ENCODE results near the gene NECAB2.

Gene NECAB2

GRCh38 chr16:83980794-83981193, 12.8 kb downstream of the NECAB2 start:
- no peak overlapping the region for H3K27ac ChIP-seq (ENCODE audit: insufficient read depth in 1 of 2, low read depth in 1 of 2, low read length in 2 of 2, poor library complexity in 1 of 2, severe bottlenecking in 2 of 2)
- peaks cover 0 to 28% (median 24%) of the 10 kb centered on the region in 5 experiments for H3K9me3 ChIP-seq (ENCODE audit: control extremely low read depth in 1 of 5, control insufficient read depth in 4 of 5, insufficient read depth in 2 of 5, low read depth in 1 of 5, low read length in 4 of 5)
- no peaks in the 10 kb centered on the region for H3K36me3 ChIP-seq (ENCODE audit: control insufficient read depth in 4 of 4, insufficient read depth in 4 of 4, low read length in 3 of 4)
- POLR2A ChIA-PET: no interaction called here
- CTCF ChIA-PET: interaction anchor here (1.0 kb wide), 1 partner anchor 60 kb away, joined by 3 read pairs; no protein-coding TSS in a partner anchor
- H3K4me1 ChIP-seq (ENCODE audit: control extremely low read depth in 1 of 4, control insufficient read depth in 4 of 4, insufficient read depth in 4 of 4, low read length in 3 of 4): no peaks in the 10 kb centered on the region
- no peak for DNase-seq
- WGBS (ENCODE audit: insufficient coverage): 92% methylated on average over 2 of the region's 2 CpGs
- H3K27me3 ChIP-seq (replicated peaks in 2 of 5; ENCODE audit: control insufficient read depth in 4 of 5, insufficient read depth in 5 of 5, low read length in 4 of 5): peaks cover 0 to 51% (median 11%) of the 10 kb centered on the region in 5 experiments
- no peak overlapping the region for H3K4me3 ChIP-seq (ENCODE audit: control insufficient read depth in 1 of 7, extremely low read depth in 1 of 7, insufficient read depth in 4 of 7, low read depth in 2 of 7, low read length in 6 of 7)

- Histone ChIP-seq H3K4me1 (ENCODE audit: control extremely low read depth in 1 of 4, control insufficient read depth in 4 of 4, insufficient read depth in 4 of 4, low read length in 3 of 4) (no peaks in the 10 kb centered on the region), H3K4me3 (ENCODE audit: control insufficient read depth in 1 of 7, extremely low read depth in 1 of 7, insufficient read depth in 4 of 7, low read depth in 2 of 7, low read length in 6 of 7) (no peak overlapping the region), H3K27me3 (replicated peaks in 2 of 5; ENCODE audit: control insufficient read depth in 4 of 5, insufficient read depth in 5 of 5, low read length in 4 of 5) (peaks cover 0 to 50% (median 11%) of the 10 kb centered on the region in 5 experiments), H3K36me3 (ENCODE audit: control insufficient read depth in 4 of 4, insufficient read depth in 4 of 4, low read length in 3 of 4) (no peaks in the 10 kb centered on the region), H3K27ac (ENCODE audit: insufficient read depth in 1 of 2, low read depth in 1 of 2, low read length in 2 of 2, poor library complexity in 1 of 2, severe bottlenecking in 2 of 2) (no peak overlapping the region), H3K9me3 (ENCODE audit: control extremely low read depth in 1 of 5, control insufficient read depth in 4 of 5, insufficient read depth in 2 of 5, low read depth in 1 of 5, low read length in 4 of 5) (peaks cover 0 to 32% (median 26%) of the 10 kb centered on the region in 5 experiments)
- ChIA-PET POLR2A (no interaction called here), CTCF (no interaction called here)
- DNase-seq: no peak
- 96% methylated on average over 8 of the region's 8 CpGs for WGBS (ENCODE audit: insufficient coverage)
Observed at GRCh38 chr16:83981799-83982198, 13.8 kb downstream of the NECAB2 start.

GRCh38 chr16:83983491-83983890, 15.4 kb downstream of the NECAB2 start:
- ChIA-PET POLR2A (no interaction called here), CTCF (no interaction called here)
- Histone ChIP-seq H3K9me3 (ENCODE audit: control extremely low read depth in 1 of 5, control insufficient read depth in 4 of 5, insufficient read depth in 2 of 5, low read depth in 1 of 5, low read length in 4 of 5) (peaks cover 0 to 19% (median 16%) of the 10 kb centered on the region in 5 experiments), H3K27ac (ENCODE audit: insufficient read depth in 1 of 2, low read depth in 1 of 2, low read length in 2 of 2, poor library complexity in 1 of 2, severe bottlenecking in 2 of 2) (no peak overlapping the region), H3K27me3 (replicated peaks in 2 of 5; ENCODE audit: control insufficient read depth in 4 of 5, insufficient read depth in 5 of 5, low read length in 4 of 5) (peaks cover 3 to 42% (median 12%) of the 10 kb centered on the region in 5 experiments), H3K4me1 (ENCODE audit: control extremely low read depth in 1 of 4, control insufficient read depth in 4 of 4, insufficient read depth in 4 of 4, low read length in 3 of 4) (no peaks in the 10 kb centered on the region), H3K4me3 (ENCODE audit: control insufficient read depth in 1 of 7, extremely low read depth in 1 of 7, insufficient read depth in 4 of 7, low read depth in 2 of 7, low read length in 6 of 7) (no peak overlapping the region), H3K36me3 (ENCODE audit: control insufficient read depth in 4 of 4, insufficient read depth in 4 of 4, low read length in 3 of 4) (no peaks in the 10 kb centered on the region)
- WGBS (ENCODE audit: insufficient coverage): no CpG with 5 or more reads among the region's 4 CpGs
- no peak for DNase-seq

- peaks cover 6 to 74% (median 14%) of the 10 kb centered on the region in 5 experiments for H3K27me3 ChIP-seq (replicated peaks in 2 of 5; ENCODE audit: control insufficient read depth in 4 of 5, insufficient read depth in 5 of 5, low read length in 4 of 5)
- WGBS (ENCODE audit: insufficient coverage): 88% methylated on average over 6 of the region's 8 CpGs
- H3K36me3 ChIP-seq (ENCODE audit: control insufficient read depth in 4 of 4, insufficient read depth in 4 of 4, low read length in 3 of 4): no peaks in the 10 kb centered on the region
- no peak overlapping the region for H3K4me3 ChIP-seq (ENCODE audit: control insufficient read depth in 1 of 7, extremely low read depth in 1 of 7, insufficient read depth in 4 of 7, low read depth in 2 of 7, low read length in 6 of 7)
- no peak for DNase-seq
- no peak overlapping the region for H3K27ac ChIP-seq (ENCODE audit: insufficient read depth in 1 of 2, low read depth in 1 of 2, low read length in 2 of 2, poor library complexity in 1 of 2, severe bottlenecking in 2 of 2)
- peaks cover 0 to 3% (median 0%) of the 10 kb centered on the region in 4 experiments for H3K4me1 ChIP-seq (ENCODE audit: control extremely low read depth in 1 of 4, control insufficient read depth in 4 of 4, insufficient read depth in 4 of 4, low read length in 3 of 4)
- H3K9me3 ChIP-seq (ENCODE audit: control extremely low read depth in 1 of 5, control insufficient read depth in 4 of 5, insufficient read depth in 2 of 5, low read depth in 1 of 5, low read length in 4 of 5): peaks cover 0 to 17% (median 7%) of the 10 kb centered on the region in 5 experiments
- ChIA-PET CTCF (interaction anchor here (1.6 kb wide), 1 partner anchor 32 kb away, joined by 4 read pairs; no protein-coding TSS in a partner anchor), POLR2A (no interaction called here)
Observed at GRCh38 chr16:83989300-83989699, 21.3 kb downstream of the NECAB2 start.

- peaks cover 0 to 17% (median 7%) of the 10 kb centered on the region in 5 experiments for H3K9me3 ChIP-seq (ENCODE audit: control extremely low read depth in 1 of 5, control insufficient read depth in 4 of 5, insufficient read depth in 2 of 5, low read depth in 1 of 5, low read length in 4 of 5)
- H3K4me3 ChIP-seq (ENCODE audit: control insufficient read depth in 1 of 7, extremely low read depth in 1 of 7, insufficient read depth in 4 of 7, low read depth in 2 of 7, low read length in 6 of 7): no peak overlapping the region
- ChIA-PET CTCF (interaction anchor here (0.9 kb wide), 1 partner anchor 75 kb away, joined by 3 read pairs; no protein-coding TSS in a partner anchor), POLR2A (no interaction called here)
- 91% methylated on average over 10 of the region's 11 CpGs for WGBS (ENCODE audit: insufficient coverage)
- H3K27me3 ChIP-seq (replicated peaks in 2 of 5; ENCODE audit: control insufficient read depth in 4 of 5, insufficient read depth in 5 of 5, low read length in 4 of 5): peaks cover 6 to 84% (median 12%) of the 10 kb centered on the region in 5 experiments
- no peak for DNase-seq
- no peaks in the 10 kb centered on the region for H3K36me3 ChIP-seq (ENCODE audit: control insufficient read depth in 4 of 4, insufficient read depth in 4 of 4, low read length in 3 of 4)
- H3K27ac ChIP-seq (ENCODE audit: insufficient read depth in 1 of 2, low read depth in 1 of 2, low read length in 2 of 2, poor library complexity in 1 of 2, severe bottlenecking in 2 of 2): no peak overlapping the region
- peaks cover under 1 to 8% (median 2%) of the 10 kb centered on the region in 4 experiments for H3K4me1 ChIP-seq (ENCODE audit: control extremely low read depth in 1 of 4, control insufficient read depth in 4 of 4, insufficient read depth in 4 of 4, low read length in 3 of 4)
Observed at GRCh38 chr16:83990492-83990891, 22.4 kb downstream of the NECAB2 start.

GRCh38 chr16:83992624-83993023, 24.6 kb downstream of the NECAB2 start:
- Histone ChIP-seq H3K27ac (ENCODE audit: insufficient read depth in 1 of 2, low read depth in 1 of 2, low read length in 2 of 2, poor library complexity in 1 of 2, severe bottlenecking in 2 of 2) (no peak overlapping the region), H3K4me1 (ENCODE audit: control extremely low read depth in 1 of 4, control insufficient read depth in 4 of 4, insufficient read depth in 4 of 4, low read length in 3 of 4) (peaks cover 4 to 8% (median 6%) of the 10 kb centered on the region in 4 experiments), H3K9me3 (ENCODE audit: control extremely low read depth in 1 of 5, control insufficient read depth in 4 of 5, insufficient read depth in 2 of 5, low read depth in 1 of 5, low read length in 4 of 5) (peaks cover 0 to 13% (median 5%) of the 10 kb centered on the region in 5 experiments), H3K36me3 (ENCODE audit: control insufficient read depth in 4 of 4, insufficient read depth in 4 of 4, low read length in 3 of 4) (no peaks in the 10 kb centered on the region), H3K27me3 (replicated peaks in 2 of 5; ENCODE audit: control insufficient read depth in 4 of 5, insufficient read depth in 5 of 5, low read length in 4 of 5) (peaks cover 3 to 90% (median 16%) of the 10 kb centered on the region in 5 experiments), H3K4me3 (ENCODE audit: control insufficient read depth in 1 of 7, extremely low read depth in 1 of 7, insufficient read depth in 4 of 7, low read depth in 2 of 7, low read length in 6 of 7) (no peak overlapping the region)
- ChIA-PET CTCF (no interaction called here), POLR2A (no interaction called here)
- WGBS (ENCODE audit: insufficient coverage): 91% methylated on average over 6 of the region's 6 CpGs
- no peak for DNase-seq

GRCh38 chr16:83994087-83994486, 26.0 kb downstream of the NECAB2 start:
- Histone ChIP-seq H3K9me3 (ENCODE audit: control extremely low read depth in 1 of 5, control insufficient read depth in 4 of 5, insufficient read depth in 2 of 5, low read depth in 1 of 5, low read length in 4 of 5) (peaks cover 0 to 13% (median 5%) of the 10 kb centered on the region in 5 experiments), H3K27me3 (replicated peaks in 2 of 5; ENCODE audit: control insufficient read depth in 4 of 5, insufficient read depth in 5 of 5, low read length in 4 of 5) (peaks cover 0 to 92% (median 16%) of the 10 kb centered on the region in 5 experiments), H3K4me1 (ENCODE audit: control extremely low read depth in 1 of 4, control insufficient read depth in 4 of 4, insufficient read depth in 4 of 4, low read length in 3 of 4) (peaks cover 4 to 8% (median 6%) of the 10 kb centered on the region in 4 experiments), H3K36me3 (ENCODE audit: control insufficient read depth in 4 of 4, insufficient read depth in 4 of 4, low read length in 3 of 4) (no peaks in the 10 kb centered on the region), H3K4me3 (ENCODE audit: control insufficient read depth in 1 of 7, extremely low read depth in 1 of 7, insufficient read depth in 4 of 7, low read depth in 2 of 7, low read length in 6 of 7) (no peak overlapping the region), H3K27ac (ENCODE audit: insufficient read depth in 1 of 2, low read depth in 1 of 2, low read length in 2 of 2, poor library complexity in 1 of 2, severe bottlenecking in 2 of 2) (no peak overlapping the region)
- ChIA-PET POLR2A (no interaction called here), CTCF (interaction anchor here (1.0 to 1.3 kb wide), 3 partner anchors 61 to 70 kb away, joined by 3 to 4 read pairs (median 3); no protein-coding TSS in a partner anchor)
- peak in 2 of 3 donors; percentile 49 to 54 for DNase-seq
- 85% methylated on average over 8 of the region's 8 CpGs for WGBS (ENCODE audit: insufficient coverage)
